GM12878 (cell line): Measurements from ENCODE around the gene IPP. TPM values are rescaled to one million over a fixed set of nuclear protein-coding genes. Genes with fewer than 3 reads are reported as not detected.

Experiments used
- BMI1 ChIP-seq: fragments of 450-650 bp; IDR thresholded peaks from 2 replicates; pipeline ENCODE4 v1.6.1; 2016; ENCODE audit warnings: mild to moderate bottlenecking, moderate library complexity, borderline replicate concordance
- CHD2 ChIP-seq: IDR thresholded peaks from 2 replicates; pipeline ENCODE4 v1.6.1; 2011; ENCODE audit warnings: low read depth, low read length, improper control_type of control experiment, borderline replicate concordance
- FOXK2 ChIP-seq: fragments of 450-650 bp; IDR thresholded peaks from 2 replicates; pipeline ENCODE4 v1.6.1; 2017; ENCODE audit warnings: mild to moderate bottlenecking, moderate library complexity
- HDAC2 ChIP-seq: fragments of 200-600 bp; sonication (generic); IDR thresholded peaks from 2 replicates; pipeline ENCODE4 v1.6.1; 2017
- IKZF1 ChIP-seq: fragments of 450-650 bp; conservative IDR thresholded peaks from 2 replicates; pipeline ENCODE4 v1.6.1; 2017; ENCODE audit warnings: antibody characterized with exemption, mild to moderate bottlenecking
- KLF5 ChIP-seq: fragments of 450-650 bp; IDR thresholded peaks from 2 replicates; pipeline ENCODE4 v1.6.1; 2014; ENCODE audit warnings: mild to moderate bottlenecking; ENCODE audit not compliant: partially characterized antibody
- PBX3 ChIP-seq: IDR thresholded peaks from 2 replicates; pipeline ENCODE4 v1.6.1; 2011; ENCODE audit warnings: mild to moderate bottlenecking, low read depth, low read length, moderate library complexity; ENCODE audit not compliant: insufficient replicate concordance
- SMARCA5 ChIP-seq: fragments of 450-650 bp; IDR thresholded peaks from 2 replicates; pipeline ENCODE4 v1.6.1; 2017; ENCODE audit warnings: mild to moderate bottlenecking
- SREBF2 ChIP-seq: IDR thresholded peaks from 2 replicates; pipeline ENCODE4 v1.6.1; 2012; ENCODE audit warnings: mild to moderate bottlenecking, low read length
- TAF1 ChIP-seq: IDR thresholded peaks from 2 replicates; pipeline ENCODE4 v1.6.1; 2011; ENCODE audit warnings: mild to moderate bottlenecking, low read depth, low read length, borderline replicate concordance
- ZNF207 ChIP-seq: fragments of 450-650 bp; IDR thresholded peaks from 2 replicates; pipeline ENCODE4 v1.6.1; 2014; ENCODE audit warnings: antibody characterized with exemption, mild to moderate bottlenecking, borderline replicate concordance
- ZNF384 ChIP-seq: IDR thresholded peaks from 2 replicates; pipeline ENCODE4 v1.6.1; 2012; ENCODE audit warnings: low read depth, mild to moderate bottlenecking, low read length, improper control_type of control experiment, borderline replicate concordance
- ZNF687 ChIP-seq: fragments of 450-650 bp; IDR thresholded peaks from 2 replicates; pipeline ENCODE4 v1.6.1; 2017; ENCODE audit warnings: mild to moderate bottlenecking, moderate library complexity
- polyA plus RNA-seq, 11 experiments: library from polyadenylated mRNA; depleted of rRNA in 4 of 11; unstranded in 6 of 11; stranded (reverse) in 5 of 11; fragments of >200 nt; fragmentation: Nextera tagmentation in 4 of 11; fragmentation: Illumina TruSeq in 1 of 11; extraction: Ambion mirVana in 4 of 11; extraction: Trizol in 1 of 11; gene quantifications; 1 replicate in 1 of 11; 2 replicates in 10 of 11; pipeline versions ENCODE4 v1.2.1 to v1.2.3, GENCODE V29; 2011 to 2016; ENCODE audit warnings: inconsistent platforms in 2 of 11, missing spikeins in 2 of 11, low read depth in 1 of 11
- total RNA-seq, 4 experiments: library from RNA; depleted of rRNA in 3 of 4; stranded (reverse); fragments of >200 nt in 3 of 4; fragmentation: Illumina TruSeq in 1 of 4; extraction: Trizol in 1 of 4; gene quantifications; 2 replicates each; pipeline versions ENCODE4 v1.2.1 to v1.2.3, GENCODE V29; 2013 to 2021

Gene IPP
- total and polyA plus RNA-seq, 10 of the 15 experiments (the other 5 are each of a cell fraction or from before 2014, with no cell fraction given) = 4.7 to 15.0 (median 10.4) TPM

GRCh38 chr1:45722809-45723208 lies 27.6 kb downstream of the IPP start (continued):
- TF ChIP-seq ZNF687 (no peak), SMARCA5 (no peak), ZNF384 (no peak), HDAC2 (no peak), KLF5 (no peak), FOXK2 (no peak), ZNF207 (no peak), SREBF2 (no peak), CHD2 (no peak), BMI1 (no peak), TAF1 (no peak), PBX3 (no peak), IKZF1 (no peak)
